ENCODE measurements around the gene SLC45A2. TPM values are rescaled to one million over a fixed set of nuclear protein-coding genes. Genes with fewer than 3 reads are reported as not detected.

SLC45A2 gene
- not detected in 5 replicates for total RNA-seq (2022; extraction: Qiagen RNA extraction; ENCODE audit: low read depth)

GRCh38 chr5:33984671-33985124, at the start of gene SLC45A2:
TSS of gene SLC45A2 (minus strand) at chr5:33984693. CDS start at chr5:33984583, 110 bp downstream.

GRCh38 chr5:34007621-34008600, 23.4 kb upstream of the SLC45A2 start, which contains the start of gene AMACR:
TSS of gene AMACR (minus strand) at chr5:34008050. CDS start at chr5:34008019, 31 bp downstream.

GRCh38 chr5:33936381-33937016, 48.0 kb downstream of the SLC45A2 start, which contains the start of gene RXFP3:
TSS of gene RXFP3 (plus strand) at chr5:33936386. CDS start at chr5:33936741, 355 bp downstream.

Other genes starting within 250 kb of the SLC45A2 start
- gene ADAMTS12, start 92.7 kb downstream of the SLC45A2 start, total RNA-seq (2022; extraction: Qiagen RNA extraction; ENCODE audit: low read depth) = 8.0 to 9.5 TPM (median 9.0 TPM) in 5 replicates
- not detected in 5 replicates for gene RXFP3, start 48.3 kb downstream of the SLC45A2 start, total RNA-seq (2022; extraction: Qiagen RNA extraction; ENCODE audit: low read depth)
- gene AMACR, start 23.4 kb upstream of the SLC45A2 start, total RNA-seq (2022; extraction: Qiagen RNA extraction; ENCODE audit: low read depth) = 12.6 to 17.7 TPM (median 15.3 TPM) in 5 replicates
- 0.13 to 0.23 TPM (median 0.20 TPM) in 4 of 5 replicates, not detected in the other for gene C1QTNF3, start 58.5 kb upstream of the SLC45A2 start, total RNA-seq (2022; extraction: Qiagen RNA extraction; ENCODE audit: low read depth)

Data from A549 treated with DMSO at 1 μM for 4 hours (cell line).